GM23338 (cell line): Measurements from ENCODE around the gene RAB32. TPM values are rescaled to one million over a fixed set of nuclear protein-coding genes. Genes with fewer than 3 reads are reported as not detected.

ENCODE experiments used
- ATAC-seq: fragments of 200-7000 bp; cut with Tn5 transposase; 3 replicates; pipeline ENCODE4 v1.9.1; 2020
- DNase-seq: peaks from one replicate; pipeline ENCODE4 v3.0.0-alpha.2; 2015; ENCODE audit warnings: low spot score
- H2AFZ ChIP-seq: fragments of 200-600 bp; sonication (generic); 2 replicates; pipeline ENCODE4 v1.8.0; 2016; ENCODE audit warnings: antibody characterized with exemption, mild to moderate bottlenecking, moderate library complexity
- H3F3A ChIP-seq: fragments of 200-600 bp; sonication (generic); replicated peaks from 2 replicates; pipeline ENCODE4 v1.8.0; 2017; ENCODE audit warnings: antibody characterized with exemption, mixed run types, low read depth
- H3K27ac ChIP-seq: fragments of 200-600 bp; sonication (generic); 2 replicates; pipeline ENCODE4 v1.6.1; 2016; ENCODE audit warnings: low read depth
- H3K27me3 ChIP-seq: fragments of 200-600 bp; sonication (generic); 2 replicates; pipeline ENCODE4 v1.8.0; 2016; ENCODE audit warnings: mild to moderate bottlenecking, mixed run types, moderate library complexity; ENCODE audit not compliant: insufficient read depth
- H3K36me3 ChIP-seq: fragments of 200-600 bp; sonication (generic); 2 replicates; pipeline ENCODE4 v1.8.0; 2016; ENCODE audit warnings: mild to moderate bottlenecking; ENCODE audit not compliant: insufficient read depth
- H3K4me1 ChIP-seq: fragments of 200-600 bp; sonication (generic); 2 replicates; pipeline ENCODE4 v1.8.0; 2016; ENCODE audit warnings: mild to moderate bottlenecking, moderate library complexity; ENCODE audit not compliant: insufficient read depth
- H3K4me2 ChIP-seq: fragments of 200-600 bp; sonication (generic); 2 replicates; pipeline ENCODE4 v1.7.1; 2017; ENCODE audit warnings: mixed run types
- H3K4me3 ChIP-seq: fragments of 200-600 bp; sonication (generic); 2 replicates; pipeline ENCODE4 v1.6.1; 2016; ENCODE audit warnings: mixed run types
- H3K79me2 ChIP-seq: fragments of 200-600 bp; sonication (generic); replicated peaks from 2 replicates; pipeline ENCODE4 v1.8.0; 2017; ENCODE audit warnings: mild to moderate bottlenecking; ENCODE audit not compliant: insufficient read depth
- H3K9me2 ChIP-seq: fragments of 200-600 bp; sonication (generic); 2 replicates; pipeline ENCODE4 v1.8.0; 2017; ENCODE audit not compliant: insufficient read depth
- H4K20me1 ChIP-seq: fragments of 200-600 bp; sonication (generic); replicated peaks from 2 replicates; pipeline ENCODE4 v1.8.0; 2017; ENCODE audit warnings: mild to moderate bottlenecking; ENCODE audit not compliant: insufficient read depth
- H3K27ac Mint-ChIP-seq: 2 replicates; pipeline ENCODE4 v1.8.0; 2020; ENCODE audit warnings: inconsistent platforms, mild to moderate bottlenecking, moderate library complexity, mixed read lengths
- H3K27me3 Mint-ChIP-seq: 3 replicates; pipeline ENCODE4 v1.8.0; 2022; ENCODE audit warnings: low read depth, mild to moderate bottlenecking, moderate library complexity, mixed read lengths, inconsistent platforms; ENCODE audit not compliant: insufficient read depth, poor library complexity
- H3K36me3 Mint-ChIP-seq: 3 replicates; pipeline ENCODE4 v1.8.0; 2021; ENCODE audit warnings: low read depth, mild to moderate bottlenecking, inconsistent platforms, moderate library complexity, mixed read lengths
- H3K4me1 Mint-ChIP-seq: 3 replicates; pipeline ENCODE4 v1.8.0; 2020; ENCODE audit warnings: mild to moderate bottlenecking, inconsistent platforms, mixed read lengths
- H3K4me3 Mint-ChIP-seq: 3 replicates; pipeline ENCODE4 v1.8.0; 2021; ENCODE audit warnings: moderate library complexity, mild to moderate bottlenecking, inconsistent platforms, mixed read lengths
- H3K9me3 Mint-ChIP-seq: 3 replicates; pipeline ENCODE4 v1.8.0; 2020; ENCODE audit warnings: moderate library complexity, mild to moderate bottlenecking, inconsistent platforms, mixed read lengths
- EZH2 ChIP-seq: fragments of 200-600 bp; sonication (generic); IDR thresholded peaks from one replicate; pipeline ENCODE4 v1.8.0; 2017; ENCODE audit warnings: antibody characterized with exemption, mild to moderate bottlenecking, low read depth; ENCODE audit not compliant: unreplicated experiment
- JUNB ChIP-seq: IDR thresholded peaks from one replicate; pipeline ENCODE4 v1.6.1; 2016; ENCODE audit warnings: antibody characterized with exemption; ENCODE audit not compliant: unreplicated experiment
- POLR2AphosphoS5 ChIP-seq: IDR thresholded peaks from 2 replicates; pipeline ENCODE4 v1.6.1; 2016; ENCODE audit warnings: antibody characterized with exemption, low read depth
- STAT1 ChIP-seq: IDR thresholded peaks from one replicate; pipeline ENCODE4 v1.6.1; 2016; ENCODE audit warnings: antibody characterized with exemption; ENCODE audit not compliant: unreplicated experiment
- ZNF114 ChIP-seq: fragments of 250-450 bp; sonication (Bioruptor Pico); IDR thresholded peaks from 2 replicates; pipeline ENCODE4 v1.5.0; 2020; ENCODE audit warnings: mild to moderate bottlenecking, moderate library complexity
- ZNF331 ChIP-seq: fragments of 250-450 bp; sonication (Bioruptor Pico); IDR thresholded peaks from 2 replicates; pipeline ENCODE4 v1.5.0; 2020; ENCODE audit warnings: low read depth, mild to moderate bottlenecking, moderate library complexity
- polyA plus RNA-seq: library from polyadenylated mRNA; unstranded; fragments of >200 nt; fragmentation: Nextera tagmentation; extraction: Ambion mirVana; gene quantifications from 2 replicates; pipeline ENCODE4 v1.2.1, GENCODE V29; 2016
- total RNA-seq: library from RNA; depleted of rRNA; stranded (reverse); fragments of >200 nt; shearing (Covaris generic); gene quantifications from 2 replicates; pipeline ENCODE4 v1.2.3, GENCODE V29; 2014
- TF ChIP-seq, protein P1 (sequence below): fragments of 250-450 bp; sonication (Bioruptor Pico); IDR thresholded peaks from 2 replicates; pipeline ENCODE4 v1.5.0; 2020; ENCODE audit warnings: mild to moderate bottlenecking, moderate library complexity
- TF ChIP-seq, protein P2 (sequence below), 2 experiments: fragments of 200-600 bp in 1 of 2; sonication (generic) in 1 of 2; conservative IDR thresholded peaks; 2 replicates each; pipeline versions ENCODE4 v1.5.1 to v1.6.1; 2016 to 2017; ENCODE audit warnings: antibody characterized with exemption in 2 of 2, low read depth in 2 of 2, mild to moderate bottlenecking in 2 of 2, moderate library complexity in 1 of 2

RAB32 gene
- total and polyA plus RNA-seq, 2 experiments from 2014 or later = 5.7 to 10.4 TPM

DNA sequence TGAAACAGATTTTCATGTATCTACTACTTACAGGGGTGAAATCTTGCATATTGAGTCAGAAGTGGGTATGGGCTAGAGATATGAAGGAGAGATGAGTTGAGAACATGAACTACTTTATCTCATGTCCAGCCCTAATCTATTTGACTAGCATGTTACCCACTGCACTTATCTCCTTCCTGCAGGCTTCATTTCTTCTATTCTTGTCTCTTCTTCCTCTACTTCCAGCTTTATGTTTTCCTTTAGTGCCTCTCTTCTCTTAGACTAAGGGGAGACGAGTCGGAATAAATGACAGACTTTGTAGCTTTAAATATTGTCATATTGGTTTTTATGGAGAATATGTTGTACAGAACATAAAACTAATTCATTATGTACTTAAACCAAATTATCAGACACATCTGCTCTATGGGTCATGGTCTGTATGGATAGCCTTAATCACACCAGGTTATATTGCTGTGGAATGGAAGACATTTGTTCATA is 5.3 kb downstream of the RAB32 start (continued):
- TF ChIP-seq, protein P1, sequence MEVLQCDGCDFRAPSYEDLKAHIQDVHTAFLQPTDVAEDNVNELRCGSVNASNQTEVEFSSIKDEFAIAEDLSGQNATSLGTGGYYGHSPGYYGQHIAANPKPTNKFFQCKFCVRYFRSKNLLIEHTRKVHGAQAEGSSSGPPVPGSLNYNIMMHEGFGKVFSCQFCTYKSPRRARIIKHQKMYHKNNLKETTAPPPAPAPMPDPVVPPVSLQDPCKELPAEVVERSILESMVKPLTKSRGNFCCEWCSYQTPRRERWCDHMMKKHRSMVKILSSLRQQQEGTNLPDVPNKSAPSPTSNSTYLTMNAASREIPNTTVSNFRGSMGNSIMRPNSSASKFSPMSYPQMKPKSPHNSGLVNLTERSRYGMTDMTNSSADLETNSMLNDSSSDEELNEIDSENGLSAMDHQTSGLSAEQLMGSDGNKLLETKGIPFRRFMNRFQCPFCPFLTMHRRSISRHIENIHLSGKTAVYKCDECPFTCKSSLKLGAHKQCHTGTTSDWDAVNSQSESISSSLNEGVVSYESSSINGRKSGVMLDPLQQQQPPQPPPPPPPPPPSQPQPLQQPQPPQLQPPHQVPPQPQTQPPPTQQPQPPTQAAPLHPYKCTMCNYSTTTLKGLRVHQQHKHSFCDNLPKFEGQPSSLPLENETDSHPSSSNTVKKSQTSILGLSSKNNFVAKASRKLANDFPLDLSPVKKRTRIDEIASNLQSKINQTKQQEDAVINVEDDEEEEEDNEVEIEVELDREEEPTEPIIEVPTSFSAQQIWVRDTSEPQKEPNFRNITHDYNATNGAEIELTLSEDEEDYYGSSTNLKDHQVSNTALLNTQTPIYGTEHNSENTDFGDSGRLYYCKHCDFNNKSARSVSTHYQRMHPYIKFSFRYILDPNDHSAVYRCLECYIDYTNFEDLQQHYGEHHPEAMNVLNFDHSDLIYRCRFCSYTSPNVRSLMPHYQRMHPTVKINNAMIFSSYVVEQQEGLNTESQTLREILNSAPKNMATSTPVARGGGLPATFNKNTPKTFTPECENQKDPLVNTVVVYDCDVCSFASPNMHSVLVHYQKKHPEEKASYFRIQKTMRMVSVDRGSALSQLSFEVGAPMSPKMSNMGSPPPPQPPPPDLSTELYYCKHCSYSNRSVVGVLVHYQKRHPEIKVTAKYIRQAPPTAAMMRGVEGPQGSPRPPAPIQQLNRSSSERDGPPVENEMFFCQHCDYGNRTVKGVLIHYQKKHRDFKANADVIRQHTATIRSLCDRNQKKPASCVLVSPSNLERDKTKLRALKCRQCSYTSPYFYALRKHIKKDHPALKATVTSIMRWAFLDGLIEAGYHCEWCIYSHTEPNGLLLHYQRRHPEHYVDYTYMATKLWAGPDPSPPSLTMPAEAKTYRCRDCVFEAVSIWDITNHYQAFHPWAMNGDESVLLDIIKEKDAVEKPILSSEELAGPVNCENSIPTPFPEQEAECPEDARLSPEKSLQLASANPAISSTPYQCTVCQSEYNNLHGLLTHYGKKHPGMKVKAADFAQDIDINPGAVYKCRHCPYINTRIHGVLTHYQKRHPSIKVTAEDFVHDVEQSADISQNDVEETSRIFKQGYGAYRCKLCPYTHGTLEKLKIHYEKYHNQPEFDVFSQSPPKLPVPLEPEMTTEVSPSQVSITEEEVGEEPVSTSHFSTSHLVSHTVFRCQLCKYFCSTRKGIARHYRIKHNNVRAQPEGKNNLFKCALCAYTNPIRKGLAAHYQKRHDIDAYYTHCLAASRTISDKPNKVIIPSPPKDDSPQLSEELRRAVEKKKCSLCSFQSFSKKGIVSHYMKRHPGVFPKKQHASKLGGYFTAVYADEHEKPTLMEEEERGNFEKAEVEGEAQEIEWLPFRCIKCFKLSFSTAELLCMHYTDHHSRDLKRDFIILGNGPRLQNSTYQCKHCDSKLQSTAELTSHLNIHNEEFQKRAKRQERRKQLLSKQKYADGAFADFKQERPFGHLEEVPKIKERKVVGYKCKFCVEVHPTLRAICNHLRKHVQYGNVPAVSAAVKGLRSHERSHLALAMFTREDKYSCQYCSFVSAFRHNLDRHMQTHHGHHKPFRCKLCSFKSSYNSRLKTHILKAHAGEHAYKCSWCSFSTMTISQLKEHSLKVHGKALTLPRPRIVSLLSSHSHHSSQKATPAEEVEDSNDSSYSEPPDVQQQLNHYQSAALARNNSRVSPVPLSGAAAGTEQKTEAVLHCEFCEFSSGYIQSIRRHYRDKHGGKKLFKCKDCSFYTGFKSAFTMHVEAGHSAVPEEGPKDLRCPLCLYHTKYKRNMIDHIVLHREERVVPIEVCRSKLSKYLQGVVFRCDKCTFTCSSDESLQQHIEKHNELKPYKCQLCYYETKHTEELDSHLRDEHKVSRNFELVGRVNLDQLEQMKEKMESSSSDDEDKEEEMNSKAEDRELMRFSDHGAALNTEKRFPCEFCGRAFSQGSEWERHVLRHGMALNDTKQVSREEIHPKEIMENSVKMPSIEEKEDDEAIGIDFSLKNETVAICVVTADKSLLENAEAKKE (CRISPR knock-in tag) = no peak
- no peak for TF ChIP-seq JUNB
- no peak for TF ChIP-seq STAT1
- no peak for TF ChIP-seq ZNF114 (CRISPR knock-in tag)
- TF ChIP-seq EZH2 = no peak
- no peak for TF ChIP-seq POLR2AphosphoS5
- TF ChIP-seq, protein P2, sequence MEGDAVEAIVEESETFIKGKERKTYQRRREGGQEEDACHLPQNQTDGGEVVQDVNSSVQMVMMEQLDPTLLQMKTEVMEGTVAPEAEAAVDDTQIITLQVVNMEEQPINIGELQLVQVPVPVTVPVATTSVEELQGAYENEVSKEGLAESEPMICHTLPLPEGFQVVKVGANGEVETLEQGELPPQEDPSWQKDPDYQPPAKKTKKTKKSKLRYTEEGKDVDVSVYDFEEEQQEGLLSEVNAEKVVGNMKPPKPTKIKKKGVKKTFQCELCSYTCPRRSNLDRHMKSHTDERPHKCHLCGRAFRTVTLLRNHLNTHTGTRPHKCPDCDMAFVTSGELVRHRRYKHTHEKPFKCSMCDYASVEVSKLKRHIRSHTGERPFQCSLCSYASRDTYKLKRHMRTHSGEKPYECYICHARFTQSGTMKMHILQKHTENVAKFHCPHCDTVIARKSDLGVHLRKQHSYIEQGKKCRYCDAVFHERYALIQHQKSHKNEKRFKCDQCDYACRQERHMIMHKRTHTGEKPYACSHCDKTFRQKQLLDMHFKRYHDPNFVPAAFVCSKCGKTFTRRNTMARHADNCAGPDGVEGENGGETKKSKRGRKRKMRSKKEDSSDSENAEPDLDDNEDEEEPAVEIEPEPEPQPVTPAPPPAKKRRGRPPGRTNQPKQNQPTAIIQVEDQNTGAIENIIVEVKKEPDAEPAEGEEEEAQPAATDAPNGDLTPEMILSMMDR (conservative IDR thresholded peaks at IDR 0.05; ENCODE audit: low read depth in 2 of 2) = no peak

DNA sequence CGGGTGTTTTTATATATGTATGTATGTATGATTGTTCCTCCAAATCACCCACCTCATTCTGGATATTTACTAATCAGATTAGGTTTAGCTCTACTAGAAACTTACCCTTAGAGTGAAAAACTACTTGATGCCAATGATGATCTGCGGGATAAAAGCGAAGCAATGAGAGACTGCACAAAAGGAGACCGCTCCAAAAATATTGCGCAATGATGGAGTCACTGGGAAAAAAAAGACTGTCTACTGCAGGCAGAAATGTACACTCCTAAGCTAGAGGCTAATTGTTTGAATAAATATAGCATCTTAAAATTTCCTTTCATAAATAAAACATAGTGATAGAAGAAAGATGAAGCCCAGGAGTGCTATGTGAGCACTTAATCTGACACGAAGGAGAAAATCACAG is 7.3 kb downstream of the RAB32 start:
- Mint-ChIP-seq H3K9me3 (no peaks in the 10 kb centered on the region), H3K27me3 (no peaks in the 10 kb centered on the region), H3K4me3 (no peak overlapping the region), H3K27ac (no peak overlapping the region), H3K4me1 (peaks cover 3% of the 10 kb centered on the region; the same call in 1 of the 3 replicates), H3K36me3 (peaks cover 7% of the 10 kb centered on the region; the same call in 1 of the 3 replicates)
- no peaks in the 10 kb centered on the region for H3K9me2 ChIP-seq
- peaks cover 7% of the 10 kb centered on the region for H3K4me1 ChIP-seq
- DNase-seq = no peak
- 0 out of 2 replicates have a peak, but pooled peaks cover 5% of the 10 kb centered on the region for H3K36me3 ChIP-seq
- no peak overlapping the region for H3K4me2 ChIP-seq
- H3F3A ChIP-seq = no peaks in the 10 kb centered on the region
- no peak overlapping the region for H3K4me3 ChIP-seq
- ATAC-seq = no peak
- H3K79me2 ChIP-seq = peaks cover 9% of the 10 kb centered on the region; the same call in 1 of the 2 replicates
- no peaks in the 10 kb centered on the region for H3K27me3 ChIP-seq
- no peak overlapping the region for H2AFZ ChIP-seq
- no peaks in the 10 kb centered on the region for H4K20me1 ChIP-seq
- no peak overlapping the region for H3K27ac ChIP-seq
- TF ChIP-seq, protein P1 (CRISPR knock-in tag) = no peak
- TF ChIP-seq JUNB = no peak
- no peak for TF ChIP-seq EZH2
- TF ChIP-seq STAT1 = no peak
- no peak for TF ChIP-seq ZNF331
